ENCODE measurements around the gene KRT38. TPM values are rescaled to one million over a fixed set of nuclear protein-coding genes. Genes with fewer than 3 reads are reported as not detected.

Gene KRT38
- total and polyA plus RNA-seq, 2 of the 8 experiments (the other 6 are each of a cell fraction or from before 2014, with no cell fraction given) = not detected

DNA sequence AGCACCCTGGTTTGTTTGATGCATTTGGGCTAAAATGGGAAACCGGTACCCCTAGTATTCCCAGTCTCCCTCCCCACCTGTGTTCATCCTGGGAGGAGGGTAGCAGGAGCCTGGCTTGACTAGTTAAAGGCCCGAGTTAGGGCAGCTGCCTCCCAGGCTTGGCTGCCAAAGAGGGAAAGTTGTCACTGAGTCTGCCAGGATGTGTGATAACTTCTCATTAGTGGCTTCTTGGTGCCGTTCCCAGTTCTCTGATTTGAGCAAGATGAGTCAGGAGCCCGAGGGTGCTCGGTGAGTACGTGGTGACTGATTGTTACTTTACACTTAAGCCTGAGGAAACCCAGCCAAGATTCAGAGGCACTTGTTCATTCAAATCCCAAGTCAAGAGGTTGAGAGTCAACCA, 23.9 kb upstream of the KRT38 start:
- no peaks in the 10 kb centered on the region for H3K79me2 ChIP-seq (ENCODE audit: control insufficient read depth in 1 of 2, insufficient read depth in 2 of 2, low read length in 2 of 2)
- H3K36me3 ChIP-seq (ENCODE audit: control insufficient read depth in 2 of 4, insufficient read depth in 4 of 4, low read length in 3 of 4) = no peaks in the 10 kb centered on the region
- no peaks in the 10 kb centered on the region for H3K27me3 ChIP-seq (replicated peaks in 1 of 4; ENCODE audit: control insufficient read depth in 3 of 4, extremely low read depth in 1 of 4, insufficient read depth in 3 of 4, low read length in 3 of 4)
- H2BK12ac ChIP-seq (ENCODE audit: low read depth, low read length) = no peak overlapping the region
- H4K5ac ChIP-seq (ENCODE audit: insufficient read length, low read depth, low read length) = no peak overlapping the region
- no peak for FAIRE-seq
- H2AK5ac ChIP-seq (ENCODE audit: low read depth, low read length) = no peak overlapping the region
- no peaks in the 10 kb centered on the region; a peak in 1 of 4 replicates for H3K9me3 ChIP-seq (ENCODE audit: insufficient read depth in 2 of 2, low read depth in 1 of 2, low read length in 1 of 2)
- ChIA-PET POLR2A (ENCODE audit: partially characterized antibody) (interaction anchor here (0.6 kb wide), 1 partner anchor 81 kb away, joined by 3 read pairs; no protein-coding TSS in a partner anchor), CTCF (ENCODE audit: partially characterized antibody) (interaction anchor here (0.9 to 2.0 kb wide), 2 partner anchors 17 to 22 kb away, joined by 3 to 5 read pairs; no protein-coding TSS in a partner anchor)
- no peak overlapping the region for H2BK5ac ChIP-seq (ENCODE audit: low read depth, low read length)
- 92% methylated on average over 6 of the region's 6 CpGs; no CpG with 5 or more reads in 1 of the 2 experiments for WGBS, 2 experiments (ENCODE audit: extremely low coverage in 1 of 2, insufficient coverage in 1 of 2, insufficient read length in 1 of 2, insufficient replicate concordance in 2 of 2, low coverage in 1 of 2, low lambda C conversion rate in 2 of 2, missing lambda C conversion rate in 1 of 2)
- no peak overlapping the region for H3K4ac ChIP-seq (replicated peaks; ENCODE audit: insufficient read length, low read depth, low read length)
- no peak for DNase-seq (ENCODE audit: low read depth in 1 of 2, low spot score in 2 of 2)
- no peak overlapping the region for H2AFZ ChIP-seq (ENCODE audit: low read length)
- H3K56ac ChIP-seq (replicated peaks; ENCODE audit: insufficient read length, low read depth, low read length) = no peak overlapping the region
- no peak overlapping the region for H3K23ac ChIP-seq (ENCODE audit: insufficient read length)
- H4K8ac ChIP-seq (ENCODE audit: extremely low read depth, insufficient read depth, low read length) = no peak overlapping the region
- H2BK20ac ChIP-seq (ENCODE audit: low read length) = no peak overlapping the region
- no peak overlapping the region for H2BK120ac ChIP-seq (replicated peaks; ENCODE audit: low read depth, low read length)
- no peaks in the 10 kb centered on the region for H3K79me1 ChIP-seq (ENCODE audit: low read depth, low read length)
- no peak overlapping the region for H3K14ac ChIP-seq (ENCODE audit: insufficient read length)
- no peak overlapping the region for H3K27ac ChIP-seq (ENCODE audit: low read depth, low read length)
- no peak overlapping the region for H4K91ac ChIP-seq (replicated peaks; ENCODE audit: insufficient read length, low read length)
- TF ChIP-seq POU5F1 (IDR thresholded peaks at IDR 0.05; ENCODE audit: low read depth, low read length) (no peak), TAF1 (IDR thresholded peaks at IDR 0.05; ENCODE audit: low read depth, low read length) (no peak), KDM5A (IDR thresholded peaks at IDR 0.05; ENCODE audit: low read length) (no peak), CHD1 (IDR thresholded peaks at IDR 0.05; ENCODE audit: low read depth, low read length) (no peak), CEBPB (IDR thresholded peaks at IDR 0.05; ENCODE audit: low read depth, low read length) (no peak)
- no peaks in the 10 kb centered on the region for H3K23me2 ChIP-seq (ENCODE audit: low read depth, low read length)
- no peak overlapping the region for H3K4me3 ChIP-seq (ENCODE audit: extremely low read depth in 1 of 4, insufficient read depth in 2 of 4, low read depth in 3 of 4, low read length in 4 of 4)
- H3K9ac ChIP-seq (replicated peaks in 1 of 4; ENCODE audit: extremely low read depth in 1 of 4, low read depth in 3 of 4, low read length in 3 of 4) = no peak overlapping the region
- H3K4me2 ChIP-seq (ENCODE audit: insufficient read depth in 1 of 2, low read depth in 2 of 2, low read length in 2 of 2) = no peak overlapping the region
- no peaks in the 10 kb centered on the region for H3K4me1 ChIP-seq (replicated peaks in 1 of 4; ENCODE audit: control insufficient read depth in 3 of 4, insufficient read depth in 4 of 4, low read length in 3 of 4)
- no peak overlapping the region for H3K18ac ChIP-seq (ENCODE audit: extremely low read depth, low read length)
- no peaks in the 10 kb centered on the region for H4K20me1 ChIP-seq (replicated peaks in 1 of 2; ENCODE audit: control insufficient read depth in 1 of 2, insufficient read depth in 2 of 2, low read length in 2 of 2)
- H2BK15ac ChIP-seq (ENCODE audit: low read length) = no peak overlapping the region

Measured in H1 (cell line).